Loucy (cell line): Measurements from ENCODE around the gene ARMC9.
A peak's percentile ranks its signal among the peaks of the same experiment; 100 is the strongest.
"Not testable (repeated sequence)": the region's sequence is repeated elsewhere in the genome, so short reads cannot be mapped to it uniquely, and the experiment has no call there.

Experiments used
- EZH2phosphoT487 ChIP-seq: fragments of 200-600 bp; IDR thresholded peaks from 2 replicates; pipeline ENCODE4 v1.6.1; 2018; ENCODE audit warnings: antibody characterized with exemption, mild to moderate bottlenecking, moderate library complexity, borderline replicate concordance
- TF ChIP-seq, protein P1 (sequence below): fragments of 200-600 bp; sonication (generic); conservative IDR thresholded peaks from 2 replicates; pipeline ENCODE4 v1.5.1; 2014; ENCODE audit warnings: mild to moderate bottlenecking, antibody characterized with exemption, low read length

DNA sequence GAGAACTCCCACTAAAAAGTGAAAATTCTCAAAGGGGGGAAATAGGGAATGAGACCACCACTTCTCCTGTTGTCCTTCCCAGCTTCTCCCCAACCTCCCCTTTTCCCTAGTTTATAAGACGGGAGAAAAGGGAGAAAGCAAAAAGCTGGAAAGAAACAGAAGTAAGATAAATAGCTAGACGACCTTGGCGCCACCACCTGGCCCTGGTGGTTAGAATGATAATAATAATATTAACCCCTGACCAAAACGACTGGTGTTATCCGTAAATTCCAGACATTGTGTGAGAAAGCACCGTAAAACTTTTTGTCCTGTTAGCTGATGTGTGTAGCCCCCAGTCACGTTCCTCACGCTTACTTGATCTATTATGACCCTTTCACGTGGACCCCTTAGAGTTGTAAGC, 209.9 kb downstream of the ARMC9 start:
- TF ChIP-seq, protein P1, sequence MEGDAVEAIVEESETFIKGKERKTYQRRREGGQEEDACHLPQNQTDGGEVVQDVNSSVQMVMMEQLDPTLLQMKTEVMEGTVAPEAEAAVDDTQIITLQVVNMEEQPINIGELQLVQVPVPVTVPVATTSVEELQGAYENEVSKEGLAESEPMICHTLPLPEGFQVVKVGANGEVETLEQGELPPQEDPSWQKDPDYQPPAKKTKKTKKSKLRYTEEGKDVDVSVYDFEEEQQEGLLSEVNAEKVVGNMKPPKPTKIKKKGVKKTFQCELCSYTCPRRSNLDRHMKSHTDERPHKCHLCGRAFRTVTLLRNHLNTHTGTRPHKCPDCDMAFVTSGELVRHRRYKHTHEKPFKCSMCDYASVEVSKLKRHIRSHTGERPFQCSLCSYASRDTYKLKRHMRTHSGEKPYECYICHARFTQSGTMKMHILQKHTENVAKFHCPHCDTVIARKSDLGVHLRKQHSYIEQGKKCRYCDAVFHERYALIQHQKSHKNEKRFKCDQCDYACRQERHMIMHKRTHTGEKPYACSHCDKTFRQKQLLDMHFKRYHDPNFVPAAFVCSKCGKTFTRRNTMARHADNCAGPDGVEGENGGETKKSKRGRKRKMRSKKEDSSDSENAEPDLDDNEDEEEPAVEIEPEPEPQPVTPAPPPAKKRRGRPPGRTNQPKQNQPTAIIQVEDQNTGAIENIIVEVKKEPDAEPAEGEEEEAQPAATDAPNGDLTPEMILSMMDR: 0 out of 2 replicates have a peak, but pooled peaks have one; percentile 13
- not testable (repeated sequence) for TF ChIP-seq EZH2phosphoT487
